Retinal pigment epithelial cell (primary cell): ENCODE results near the gene CALM1.

Experiments
- DNase-seq: peaks from one replicate; pipeline ENCODE4 v3.0.0-alpha.2; 2010; ENCODE audit warnings: low read depth
- H3K4me3 ChIP-seq: 2 replicates; pipeline ENCODE4 v1.5.1; 2011; ENCODE audit warnings: mild to moderate bottlenecking, low read length, control low read depth, moderate library complexity
- TF ChIP-seq, protein P1 (sequence below): conservative IDR thresholded peaks from 2 replicates; pipeline ENCODE4 v1.5.1; 2011; ENCODE audit warnings: low read depth, low read length, control low read depth, inconsistent platforms

The CALM1 gene

DNA sequence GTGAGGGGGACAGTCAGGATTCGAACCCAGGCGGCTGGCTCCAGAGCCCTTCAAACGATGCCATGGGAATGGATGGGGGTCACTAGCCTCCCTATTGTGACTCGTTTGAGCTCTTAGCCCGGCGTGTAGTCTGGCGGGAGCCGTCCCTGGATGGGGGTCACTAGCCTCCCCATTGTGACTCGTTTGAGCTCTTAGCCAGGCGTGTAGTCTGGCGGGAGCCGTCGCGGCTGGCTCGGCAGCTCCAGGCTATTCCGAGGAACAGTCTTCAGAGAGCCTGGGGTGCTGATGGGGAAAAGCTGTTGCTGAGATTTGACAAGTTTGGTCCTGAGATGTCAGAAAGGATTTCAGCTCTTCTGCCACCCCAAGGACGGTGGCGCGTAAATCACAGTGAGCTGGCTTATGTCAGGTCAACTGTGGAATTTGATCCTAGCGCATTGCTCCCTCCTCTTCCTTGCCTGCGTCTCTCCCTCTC, 58.3 kb downstream of the CALM1 start:
- TF ChIP-seq, protein P1, sequence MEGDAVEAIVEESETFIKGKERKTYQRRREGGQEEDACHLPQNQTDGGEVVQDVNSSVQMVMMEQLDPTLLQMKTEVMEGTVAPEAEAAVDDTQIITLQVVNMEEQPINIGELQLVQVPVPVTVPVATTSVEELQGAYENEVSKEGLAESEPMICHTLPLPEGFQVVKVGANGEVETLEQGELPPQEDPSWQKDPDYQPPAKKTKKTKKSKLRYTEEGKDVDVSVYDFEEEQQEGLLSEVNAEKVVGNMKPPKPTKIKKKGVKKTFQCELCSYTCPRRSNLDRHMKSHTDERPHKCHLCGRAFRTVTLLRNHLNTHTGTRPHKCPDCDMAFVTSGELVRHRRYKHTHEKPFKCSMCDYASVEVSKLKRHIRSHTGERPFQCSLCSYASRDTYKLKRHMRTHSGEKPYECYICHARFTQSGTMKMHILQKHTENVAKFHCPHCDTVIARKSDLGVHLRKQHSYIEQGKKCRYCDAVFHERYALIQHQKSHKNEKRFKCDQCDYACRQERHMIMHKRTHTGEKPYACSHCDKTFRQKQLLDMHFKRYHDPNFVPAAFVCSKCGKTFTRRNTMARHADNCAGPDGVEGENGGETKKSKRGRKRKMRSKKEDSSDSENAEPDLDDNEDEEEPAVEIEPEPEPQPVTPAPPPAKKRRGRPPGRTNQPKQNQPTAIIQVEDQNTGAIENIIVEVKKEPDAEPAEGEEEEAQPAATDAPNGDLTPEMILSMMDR = no peak
- DNase-seq = no peak
- no peak overlapping the region for H3K4me3 ChIP-seq

DNA sequence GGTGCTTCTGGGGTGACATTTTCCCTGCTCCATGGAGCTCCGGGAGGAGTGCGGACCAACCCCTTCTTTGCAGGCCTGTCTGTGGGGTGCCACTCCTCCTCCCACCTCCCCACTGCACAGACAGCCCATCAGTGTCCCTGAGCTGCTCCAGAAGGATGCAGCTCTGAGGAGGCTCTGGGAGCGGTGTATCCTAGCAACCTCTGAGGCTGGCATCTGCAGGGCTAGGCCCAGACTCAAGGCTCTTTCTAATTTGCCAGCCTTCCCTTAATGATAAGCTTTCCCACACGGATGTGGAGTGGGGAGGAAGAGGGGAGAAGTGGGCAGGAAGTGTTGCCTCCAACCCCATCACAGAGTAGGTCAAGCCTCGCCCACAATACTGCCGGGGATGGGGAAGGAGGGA, 59.7 kb downstream of the CALM1 start:
- H3K4me3 ChIP-seq = no peak overlapping the region
- TF ChIP-seq, protein P1 = no peak
- DNase-seq = no peak

- TF ChIP-seq, protein P1 = no peak
- H3K4me3 ChIP-seq = no peak overlapping the region
- DNase-seq = no peak
These were observed 60.4 kb downstream of the CALM1 start for GRCh38 chr14:90457186-90457585.
